Activated CD8-positive, alpha-beta T cell treated with anti-CD3 and anti-CD28 coated beads for 36 hours (primary cell): Measurements from ENCODE around the gene CACNA1C. TPM values are rescaled to one million over a fixed set of nuclear protein-coding genes. Genes with fewer than 3 reads are reported as not detected.

Experiments used
- ATAC-seq: fragments of 200-7000 bp; cut with Tn5 transposase; one replicate; pipeline ENCODE4 v1.10.0; 2021; ENCODE audit warnings: mild to moderate bottlenecking, moderate library complexity
- CTCF ChIA-PET: fragments of 350-600 bp; sonication (Branson Sonifier 250); formaldehyde crosslinking; loops from one replicate; lab custom pipeline; 2021; ENCODE audit warnings: antibody characterized with exemption; lab: Charles Lee
- POLR2A ChIA-PET: fragments of 350-600 bp; sonication (Branson Sonifier 250); formaldehyde crosslinking; loops from one replicate; lab custom pipeline; 2021; ENCODE audit warnings: antibody characterized with exemption; lab: Charles Lee
- DNase-seq: peaks from one replicate; pipeline ENCODE4 v3.0.0-alpha.2; 2020
- H3K27ac Mint-ChIP-seq: one replicate; pipeline ENCODE4 v1.8.0; 2021; ENCODE audit warnings: mild to moderate bottlenecking, mixed read lengths
- H3K27me3 Mint-ChIP-seq: one replicate; pipeline ENCODE4 v1.8.0; 2021; ENCODE audit warnings: mixed read lengths
- H3K36me3 Mint-ChIP-seq: one replicate; pipeline ENCODE4 v1.8.0; 2021; ENCODE audit warnings: low read depth, mixed read lengths
- H3K4me1 Mint-ChIP-seq: one replicate; pipeline ENCODE4 v1.8.0; 2021; ENCODE audit warnings: low read depth, mixed read lengths
- H3K4me3 Mint-ChIP-seq: one replicate; pipeline ENCODE4 v1.8.0; 2021; ENCODE audit warnings: mild to moderate bottlenecking, moderate library complexity, mixed read lengths
- H3K9me3 Mint-ChIP-seq: one replicate; pipeline ENCODE4 v1.8.0; 2021; ENCODE audit warnings: mixed read lengths
- CTCF ChIP-seq: fragments of 200-600 bp; IDR thresholded peaks from one replicate; pipeline ENCODE4 v1.8.0; 2022; ENCODE audit warnings: antibody characterized with exemption, mild to moderate bottlenecking
- intact Hi-C: fragments of 100-400 bp; cut with micrococcal nuclease; formaldehyde crosslinking; loops from one replicate; pipeline ENCODE4 v1.10.0; 2022
- total RNA-seq, 2 experiments: library from RNA; stranded (reverse); gene quantifications; one replicate each; pipeline ENCODE4 v1.2.3, GENCODE V29; 2021

CACNA1C gene
- total RNA-seq, 2 experiments from 2014 or later, result 0.02 to 0.05 TPM

- H3K9me3 Mint-ChIP-seq, result peaks cover 1% of the 10 kb centered on the region
- intact Hi-C loops, result no loop called here
- peaks cover 5% of the 10 kb centered on the region for H3K27me3 Mint-ChIP-seq
- TF ChIP-seq CTCF, result no peak
- ChIA-PET CTCF (no interaction called here), POLR2A (no interaction called here)
- no peak for ATAC-seq
- H3K27ac Mint-ChIP-seq, result no peak overlapping the region
- no peaks in the 10 kb centered on the region for H3K36me3 Mint-ChIP-seq
- no peak for DNase-seq
- H3K4me3 Mint-ChIP-seq, result no peak overlapping the region
- no peaks in the 10 kb centered on the region for H3K4me1 Mint-ChIP-seq
Observed at GRCh38 chr12:2173971-2174370, 121.2 kb downstream of the CACNA1C start.

GRCh38 chr12:2177003-2177402, 124.2 kb downstream of the CACNA1C start:
- DNase-seq (no peak), ATAC-seq (no peak)
- no peak for TF ChIP-seq CTCF
- no peak overlapping the region for H3K27ac Mint-ChIP-seq
- peaks cover 5% of the 10 kb centered on the region for H3K27me3 Mint-ChIP-seq
- no peaks in the 10 kb centered on the region for H3K4me1 Mint-ChIP-seq
- no peaks in the 10 kb centered on the region for H3K9me3 Mint-ChIP-seq
- ChIA-PET CTCF (no interaction called here), POLR2A (no interaction called here)
- no peak overlapping the region for H3K4me3 Mint-ChIP-seq
- no peaks in the 10 kb centered on the region for H3K36me3 Mint-ChIP-seq
- intact Hi-C loops, result no loop called here

- Mint-ChIP-seq H3K27me3 (peaks cover 2% of the 10 kb centered on the region), H3K27ac (no peak overlapping the region), H3K36me3 (no peaks in the 10 kb centered on the region), H3K9me3 (no peaks in the 10 kb centered on the region), H3K4me3 (no peak overlapping the region), H3K4me1 (no peaks in the 10 kb centered on the region)
- intact Hi-C loops, result no loop called here
- ChIA-PET POLR2A (no interaction called here), CTCF (no interaction called here)
- TF ChIP-seq CTCF, result no peak
- ATAC-seq, result no peak
- DNase-seq, result no peak
Observed at GRCh38 chr12:2177751-2178150, 125.0 kb downstream of the CACNA1C start.

- TF ChIP-seq CTCF, result no peak
- H3K4me1 Mint-ChIP-seq, result no peaks in the 10 kb centered on the region
- POLR2A ChIA-PET, result no interaction called here
- CTCF ChIA-PET, result no interaction called here
- H3K36me3 Mint-ChIP-seq, result no peaks in the 10 kb centered on the region
- H3K9me3 Mint-ChIP-seq, result no peaks in the 10 kb centered on the region
- DNase-seq (no peak), ATAC-seq (no peak)
- H3K4me3 Mint-ChIP-seq, result no peak overlapping the region
- no peak overlapping the region for H3K27ac Mint-ChIP-seq
- no peaks in the 10 kb centered on the region for H3K27me3 Mint-ChIP-seq
- intact Hi-C loops, result no loop called here
Observed at GRCh38 chr12:2179058-2179457, 126.3 kb downstream of the CACNA1C start.

- Mint-ChIP-seq H3K4me1 (no peaks in the 10 kb centered on the region), H3K27ac (no peak overlapping the region), H3K4me3 (no peak overlapping the region), H3K9me3 (no peaks in the 10 kb centered on the region), H3K27me3 (no peaks in the 10 kb centered on the region), H3K36me3 (no peaks in the 10 kb centered on the region)
- ChIA-PET CTCF (no interaction called here), POLR2A (interaction anchor here (0.7 kb wide), 1 partner anchor 9 kb away, joined by 3 read pairs; no protein-coding TSS in a partner anchor)
- no peak for TF ChIP-seq CTCF
- intact Hi-C loops, result no loop called here
- ATAC-seq (no peak), DNase-seq (no peak)
Observed at GRCh38 chr12:2179953-2180736, 127.4 kb downstream of the CACNA1C start.
